HepG2 (cell line): ENCODE measurements around the gene CISH. TPM values are rescaled to one million over a fixed set of nuclear protein-coding genes. Genes with fewer than 3 reads are reported as not detected.

Experiments used
- HDAC1 ChIP-seq: sonication (generic); formaldehyde crosslinking; IDR thresholded peaks from 2 replicates; pipeline ENCODE4 v1.5.1; 2020; ENCODE audit warnings: mild to moderate bottlenecking, missing genetic modification reagents
- HMG20A ChIP-seq: IDR thresholded peaks from 2 replicates; pipeline ENCODE4 v1.6.1; 2016; ENCODE audit warnings: borderline replicate concordance
- MYNN ChIP-seq: sonication (generic); formaldehyde crosslinking; IDR thresholded peaks from 2 replicates; pipeline ENCODE4 v1.4.0; 2020; ENCODE audit warnings: mild to moderate bottlenecking, low read depth, missing genetic modification reagents
- SIX1 ChIP-seq: sonication (generic); formaldehyde crosslinking; IDR thresholded peaks from 2 replicates; pipeline ENCODE4 v1.4.0; 2020; ENCODE audit warnings: missing genetic modification reagents, borderline replicate concordance
- SP4 ChIP-seq: sonication (generic); formaldehyde crosslinking; IDR thresholded peaks from 2 replicates; pipeline ENCODE4 v1.8.1; 2023; ENCODE audit warnings: mild to moderate bottlenecking, missing genetic modification reagents
- TARDBP ChIP-seq: sonication (generic); formaldehyde crosslinking; IDR thresholded peaks from 2 replicates; pipeline ENCODE4 v1.8.0; 2022; ENCODE audit warnings: mild to moderate bottlenecking, missing genetic modification reagents
- TCF12 ChIP-seq, 2 experiments: fragments of 450-650 bp in 1 of 2; sonication (generic) in 1 of 2; formaldehyde crosslinking in 1 of 2; IDR thresholded peaks; 2 replicates each; pipeline versions ENCODE4 v1.6.1 to v1.8.0; 2017 to 2022; ENCODE audit warnings: antibody characterized with exemption in 1 of 2, mild to moderate bottlenecking in 1 of 2, missing genetic modification reagents in 1 of 2, moderate library complexity in 1 of 2
- ZNF75D ChIP-seq: sonication (generic); formaldehyde crosslinking; IDR thresholded peaks from 2 replicates; pipeline ENCODE4 v1.8.1; 2023; ENCODE audit warnings: missing genetic modification reagents, mild to moderate bottlenecking, borderline replicate concordance
- polyA plus RNA-seq, 8 experiments: library from polyadenylated mRNA; depleted of rRNA in 3 of 8; stranded (reverse) in 7 of 8; unstranded in 1 of 8; fragments of >200 nt; fragmentation: Illumina TruSeq in 4 of 8; extraction: Trizol in 4 of 8; gene quantifications; 2 replicates each; pipeline versions ENCODE4 v1.2.1 to v1.2.3, GENCODE V29; 2011 to 2016; ENCODE audit warnings: low read depth in 4 of 8, missing spikeins in 1 of 8, mixed read lengths in 1 of 8; ENCODE audit not compliant: insufficient read depth in 1 of 8
- total RNA-seq, 5 experiments: library from RNA; depleted of rRNA; stranded (reverse); fragments of >200 nt; fragmentation: Illumina TruSeq; extraction: Trizol; gene quantifications; 2 replicates each; pipeline ENCODE4 v1.2.3, GENCODE V29; 2016; ENCODE audit warnings: low read depth in 1 of 5
- TF ChIP-seq, protein P1 (sequence below), 2 experiments: sonication (generic) in 1 of 2; formaldehyde crosslinking in 1 of 2; IDR thresholded peaks; 2 replicates each; pipeline versions ENCODE4 v1.6.1 to v1.9.0; 2014 to 2022; ENCODE audit warnings: antibody characterized with exemption in 1 of 2, borderline replicate concordance in 1 of 2, inconsistent platforms in 1 of 2, low read depth in 1 of 2, missing genetic modification reagents in 1 of 2
- TF ChIP-seq, protein P2 (sequence below): sonication (generic); formaldehyde crosslinking; IDR thresholded peaks from 2 replicates; pipeline ENCODE4 v1.5.1; 2020; ENCODE audit warnings: mild to moderate bottlenecking, missing genetic modification reagents, moderate library complexity
- TF ChIP-seq, protein P3 (sequence below): sonication (generic); formaldehyde crosslinking; IDR thresholded peaks from 2 replicates; pipeline ENCODE4 v1.5.0; 2020; ENCODE audit warnings: mild to moderate bottlenecking, missing genetic modification reagents, moderate library complexity
- TF ChIP-seq, protein P4 (sequence below): sonication (generic); formaldehyde crosslinking; IDR thresholded peaks from 2 replicates; pipeline ENCODE4 v1.5.0; 2020; ENCODE audit warnings: mild to moderate bottlenecking, missing genetic modification reagents

The CISH gene
- total and polyA plus RNA-seq, 2 of the 13 experiments (the other 11 are each of a cell fraction or from before 2014, with no cell fraction given) = 0.91 to 1.5 TPM

DNA sequence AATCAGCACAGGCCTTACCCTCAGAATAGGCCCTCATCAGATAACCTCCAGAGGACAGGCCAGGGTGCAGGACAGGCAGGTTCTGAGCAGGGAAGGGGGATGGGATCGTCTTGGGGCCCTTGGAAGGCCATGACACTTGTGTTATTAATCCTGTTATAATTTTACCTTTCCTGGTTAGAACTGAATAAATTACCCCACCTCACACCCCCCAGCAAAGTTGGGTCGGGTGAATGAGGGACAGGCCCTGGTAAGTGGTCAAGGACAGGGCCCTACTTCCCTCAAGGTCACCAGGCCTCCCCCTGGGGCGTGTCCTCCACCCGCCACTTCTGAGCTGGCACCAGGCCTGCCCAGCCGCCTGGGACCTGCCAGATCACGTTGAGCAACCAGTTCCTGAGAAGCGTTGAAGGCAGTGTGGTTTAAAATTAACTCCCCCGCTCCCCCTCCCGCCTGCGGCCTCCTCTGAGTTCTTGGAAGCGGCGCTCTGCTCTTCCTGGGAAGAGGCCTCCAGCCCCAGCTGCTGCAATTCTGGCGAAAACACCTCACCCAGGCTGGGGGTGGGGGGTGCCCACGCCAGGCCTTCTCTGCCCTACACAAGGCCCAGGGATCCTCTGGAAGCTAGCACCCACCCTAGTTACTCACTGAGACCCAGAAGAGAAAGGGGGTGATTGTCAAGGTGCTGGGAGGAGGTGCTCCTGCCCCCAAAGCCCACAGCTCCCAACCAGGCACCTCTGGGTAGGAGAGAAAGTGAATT, 10.6 kb downstream of the CISH start (continued):
- TF ChIP-seq, protein P1, sequence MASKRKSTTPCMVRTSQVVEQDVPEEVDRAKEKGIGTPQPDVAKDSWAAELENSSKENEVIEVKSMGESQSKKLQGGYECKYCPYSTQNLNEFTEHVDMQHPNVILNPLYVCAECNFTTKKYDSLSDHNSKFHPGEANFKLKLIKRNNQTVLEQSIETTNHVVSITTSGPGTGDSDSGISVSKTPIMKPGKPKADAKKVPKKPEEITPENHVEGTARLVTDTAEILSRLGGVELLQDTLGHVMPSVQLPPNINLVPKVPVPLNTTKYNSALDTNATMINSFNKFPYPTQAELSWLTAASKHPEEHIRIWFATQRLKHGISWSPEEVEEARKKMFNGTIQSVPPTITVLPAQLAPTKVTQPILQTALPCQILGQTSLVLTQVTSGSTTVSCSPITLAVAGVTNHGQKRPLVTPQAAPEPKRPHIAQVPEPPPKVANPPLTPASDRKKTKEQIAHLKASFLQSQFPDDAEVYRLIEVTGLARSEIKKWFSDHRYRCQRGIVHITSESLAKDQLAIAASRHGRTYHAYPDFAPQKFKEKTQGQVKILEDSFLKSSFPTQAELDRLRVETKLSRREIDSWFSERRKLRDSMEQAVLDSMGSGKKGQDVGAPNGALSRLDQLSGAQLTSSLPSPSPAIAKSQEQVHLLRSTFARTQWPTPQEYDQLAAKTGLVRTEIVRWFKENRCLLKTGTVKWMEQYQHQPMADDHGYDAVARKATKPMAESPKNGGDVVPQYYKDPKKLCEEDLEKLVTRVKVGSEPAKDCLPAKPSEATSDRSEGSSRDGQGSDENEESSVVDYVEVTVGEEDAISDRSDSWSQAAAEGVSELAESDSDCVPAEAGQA (IDR thresholded peaks at IDR 0.05; ENCODE audit: low read depth) = 0 out of 2 replicates have a peak, but pooled peaks have one; percentile 26
- TF ChIP-seq, protein P1 (CRISPR knock-in tag; IDR thresholded peaks at IDR 0.05; ENCODE audit: borderline replicate concordance) = no peak
- TF ChIP-seq, protein P2, sequence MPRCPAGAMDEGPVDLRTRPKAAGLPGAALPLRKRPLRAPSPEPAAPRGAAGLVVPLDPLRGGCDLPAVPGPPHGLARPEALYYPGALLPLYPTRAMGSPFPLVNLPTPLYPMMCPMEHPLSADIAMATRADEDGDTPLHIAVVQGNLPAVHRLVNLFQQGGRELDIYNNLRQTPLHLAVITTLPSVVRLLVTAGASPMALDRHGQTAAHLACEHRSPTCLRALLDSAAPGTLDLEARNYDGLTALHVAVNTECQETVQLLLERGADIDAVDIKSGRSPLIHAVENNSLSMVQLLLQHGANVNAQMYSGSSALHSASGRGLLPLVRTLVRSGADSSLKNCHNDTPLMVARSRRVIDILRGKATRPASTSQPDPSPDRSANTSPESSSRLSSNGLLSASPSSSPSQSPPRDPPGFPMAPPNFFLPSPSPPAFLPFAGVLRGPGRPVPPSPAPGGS (CRISPR knock-in tag) = peak; percentile 48; the same call in 1 of the 2 replicates
- TF ChIP-seq ZNF75D (CRISPR knock-in tag) (peak; percentile 75; the same call in 1 of the 2 replicates), TCF12 (IDR thresholded peaks at IDR 0.05) (no peak), TCF12 (CRISPR knock-in tag; IDR thresholded peaks at IDR 0.05) (peak; percentile 42; the same call in 1 of the 2 replicates), SP4 (CRISPR knock-in tag) (peak; percentile 66), HDAC1 (peak; percentile 92), HMG20A (CRISPR knock-in tag) (peak; percentile 65; the same call in 1 of the 2 replicates), SIX1 (no peak), MYNN (CRISPR knock-in tag) (no peak), TARDBP (CRISPR knock-in tag) (peak; percentile 89)
- TF ChIP-seq, protein P3, sequence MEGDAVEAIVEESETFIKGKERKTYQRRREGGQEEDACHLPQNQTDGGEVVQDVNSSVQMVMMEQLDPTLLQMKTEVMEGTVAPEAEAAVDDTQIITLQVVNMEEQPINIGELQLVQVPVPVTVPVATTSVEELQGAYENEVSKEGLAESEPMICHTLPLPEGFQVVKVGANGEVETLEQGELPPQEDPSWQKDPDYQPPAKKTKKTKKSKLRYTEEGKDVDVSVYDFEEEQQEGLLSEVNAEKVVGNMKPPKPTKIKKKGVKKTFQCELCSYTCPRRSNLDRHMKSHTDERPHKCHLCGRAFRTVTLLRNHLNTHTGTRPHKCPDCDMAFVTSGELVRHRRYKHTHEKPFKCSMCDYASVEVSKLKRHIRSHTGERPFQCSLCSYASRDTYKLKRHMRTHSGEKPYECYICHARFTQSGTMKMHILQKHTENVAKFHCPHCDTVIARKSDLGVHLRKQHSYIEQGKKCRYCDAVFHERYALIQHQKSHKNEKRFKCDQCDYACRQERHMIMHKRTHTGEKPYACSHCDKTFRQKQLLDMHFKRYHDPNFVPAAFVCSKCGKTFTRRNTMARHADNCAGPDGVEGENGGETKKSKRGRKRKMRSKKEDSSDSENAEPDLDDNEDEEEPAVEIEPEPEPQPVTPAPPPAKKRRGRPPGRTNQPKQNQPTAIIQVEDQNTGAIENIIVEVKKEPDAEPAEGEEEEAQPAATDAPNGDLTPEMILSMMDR (CRISPR knock-in tag) = peak; percentile 29; the same call in 1 of the 2 replicates
- TF ChIP-seq, protein P4, sequence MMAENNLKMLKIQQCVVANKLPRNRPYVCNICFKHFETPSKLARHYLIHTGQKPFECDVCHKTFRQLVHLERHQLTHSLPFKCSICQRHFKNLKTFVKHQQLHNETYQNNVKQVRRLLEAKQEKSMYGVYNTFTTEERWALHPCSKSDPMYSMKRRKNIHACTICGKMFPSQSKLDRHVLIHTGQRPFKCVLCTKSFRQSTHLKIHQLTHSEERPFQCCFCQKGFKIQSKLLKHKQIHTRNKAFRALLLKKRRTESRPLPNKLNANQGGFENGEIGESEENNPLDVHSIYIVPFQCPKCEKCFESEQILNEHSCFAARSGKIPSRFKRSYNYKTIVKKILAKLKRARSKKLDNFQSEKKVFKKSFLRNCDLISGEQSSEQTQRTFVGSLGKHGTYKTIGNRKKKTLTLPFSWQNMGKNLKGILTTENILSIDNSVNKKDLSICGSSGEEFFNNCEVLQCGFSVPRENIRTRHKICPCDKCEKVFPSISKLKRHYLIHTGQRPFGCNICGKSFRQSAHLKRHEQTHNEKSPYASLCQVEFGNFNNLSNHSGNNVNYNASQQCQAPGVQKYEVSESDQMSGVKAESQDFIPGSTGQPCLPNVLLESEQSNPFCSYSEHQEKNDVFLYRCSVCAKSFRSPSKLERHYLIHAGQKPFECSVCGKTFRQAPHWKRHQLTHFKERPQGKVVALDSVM = peak; percentile 77
